Tibial artery (tissue), 4 donors: Measurements from ENCODE around the gene WDR27.

Source experiments
- DNase-seq, 2 donors: peaks; one replicate each; pipeline ENCODE4 v3.0.0-alpha.2; 2019
- H3K27ac ChIP-seq, 2 donors: fragments of 200-600 bp; sonication (generic) in 1 of 2; 1 replicate in 1 of 2; 2 replicates in 1 of 2; pipeline ENCODE4 v1.5.1; 2018 to 2019; ENCODE audit warnings: mild to moderate bottlenecking in 1 of 2
- H3K27me3 ChIP-seq, 2 donors: fragments of 200-600 bp; sonication (generic) in 1 of 2; one replicate each; pipeline versions ENCODE4 v1.5.1 to v1.6.0; 2016 to 2019
- H3K36me3 ChIP-seq, 3 donors: fragments of 200-600 bp; sonication (generic) in 2 of 3; one replicate each; pipeline ENCODE4 v1.5.1; 2016 to 2019; ENCODE audit warnings: mild to moderate bottlenecking in 2 of 3
- H3K4me1 ChIP-seq, 4 donors: fragments of 200-600 bp; sonication (generic) in 2 of 4; 1 replicate in 3 of 4; 2 replicates in 1 of 4; pipeline ENCODE4 v1.5.1; 2016 to 2019
- H3K4me3 ChIP-seq, 2 donors: fragments of 200-600 bp; sonication (generic) in 1 of 2; 1 replicate in 1 of 2; 2 replicates in 1 of 2; pipeline ENCODE4 v1.5.1; 2018 to 2019; ENCODE audit warnings: mild to moderate bottlenecking in 2 of 2
- H3K9me3 ChIP-seq, 3 donors: fragments of 200-600 bp; sonication (generic) in 1 of 3; one replicate each; pipeline ENCODE4 v1.5.1; 2016 to 2019
- CTCF ChIP-seq, 2 experiments: fragments of 200-600 bp in 1 of 2; fragments of 450-650 bp in 1 of 2; IDR thresholded peaks; one replicate each; pipeline ENCODE4 v1.5.1; 2017 to 2019; ENCODE audit warnings: antibody characterized with exemption in 2 of 2, mild to moderate bottlenecking in 1 of 2, moderate library complexity in 1 of 2
- intact Hi-C: fragments of 100-400 bp; cut with DNase I; formaldehyde crosslinking; loops from one replicate; pipeline ENCODE4 v1.15.0; 2023; ENCODE audit warnings: low total_unique reads

The WDR27 gene

GRCh38 chr6:169424149-169424804 lies 277.6 kb downstream of the WDR27 start:
- H3K4me3 ChIP-seq = peak overlapping the region; percentile 30 to 31

GRCh38 chr6:169421586-169422264 lies 280.1 kb downstream of the WDR27 start:
- no peaks in the 10 kb centered on the region for H3K27me3 ChIP-seq
- TF ChIP-seq CTCF (IDR thresholded peaks at IDR 0.05) = no peak
- H3K9me3 ChIP-seq = no peaks in the 10 kb centered on the region
- no peaks in the 10 kb centered on the region for H3K4me1 ChIP-seq
- no peak overlapping the region for H3K27ac ChIP-seq
- intact Hi-C loops = no loop called here
- no peaks in the 10 kb centered on the region for H3K36me3 ChIP-seq
- H3K4me3 ChIP-seq = no peak overlapping the region
- no peak for DNase-seq

More at GRCh38 chr6:169424149-169424804, 277.6 kb downstream of the WDR27 start:
- TF ChIP-seq CTCF (IDR thresholded peaks at IDR 0.05) = no peak
- intact Hi-C loops = no loop called here
- Histone ChIP-seq H3K27ac (peak overlapping the region in 1 of 2 donors; percentile 46), H3K4me1 (peaks cover 0 to 18% (median 3%) of the 10 kb centered on the region in 4 donors), H3K36me3 (no peaks in the 10 kb centered on the region), H3K9me3 (no peaks in the 10 kb centered on the region), H3K27me3 (no peaks in the 10 kb centered on the region)
- no peak for DNase-seq

GRCh38 chr6:169420912-169421543 lies 280.8 kb downstream of the WDR27 start:
- Histone ChIP-seq H3K9me3 (no peaks in the 10 kb centered on the region), H3K36me3 (no peaks in the 10 kb centered on the region), H3K4me1 (no peaks in the 10 kb centered on the region), H3K27ac (no peak overlapping the region), H3K4me3 (no peak overlapping the region), H3K27me3 (no peaks in the 10 kb centered on the region)
- intact Hi-C loops = no loop called here
- no peak for TF ChIP-seq CTCF (IDR thresholded peaks at IDR 0.05)
- DNase-seq = no peak

- intact Hi-C loops = no loop called here
- no peak for TF ChIP-seq CTCF (IDR thresholded peaks at IDR 0.05)
- DNase-seq = no peak
- no peaks in the 10 kb centered on the region for H3K27me3 ChIP-seq
- no peaks in the 10 kb centered on the region for H3K4me1 ChIP-seq
- no peak overlapping the region for H3K4me3 ChIP-seq
- H3K36me3 ChIP-seq = no peaks in the 10 kb centered on the region
- H3K27ac ChIP-seq = no peak overlapping the region
- H3K9me3 ChIP-seq = peaks cover 4 to 14% (median 8%) of the 10 kb centered on the region in 3 donors
These were observed 284.7 kb downstream of the WDR27 start for GRCh38 chr6:169417101-169417500.

- no peak for TF ChIP-seq CTCF (IDR thresholded peaks at IDR 0.05)
- Histone ChIP-seq H3K4me3 (no peak overlapping the region), H3K4me1 (no peaks in the 10 kb centered on the region), H3K36me3 (no peaks in the 10 kb centered on the region), H3K27me3 (no peaks in the 10 kb centered on the region), H3K9me3 (peaks cover 4 to 14% (median 8%) of the 10 kb centered on the region in 3 donors), H3K27ac (no peak overlapping the region)
- intact Hi-C loops = no loop called here
- DNase-seq = no peak
These were observed 285.6 kb downstream of the WDR27 start for GRCh38 chr6:169416249-169416648.
